HEK293 (cell line): ENCODE results near the gene PRKG1.

Experiments
- RBAK ChIP-seq: fragments of 450-650 bp; formaldehyde crosslinking; IDR thresholded peaks from 2 replicates; pipeline ENCODE4 v1.5.1; 2016; ENCODE audit warnings: missing biosample characterization, missing genetic modification characterization
- ZNF223 ChIP-seq: fragments of 450-650 bp; formaldehyde crosslinking; IDR thresholded peaks from 2 replicates; pipeline ENCODE4 v1.5.1; 2016; ENCODE audit warnings: missing biosample characterization, missing genetic modification characterization
- ZNF830 ChIP-seq: fragments of 450-650 bp; IDR thresholded peaks from 2 replicates; pipeline ENCODE4 v1.5.0; 2018; ENCODE audit warnings: missing biosample characterization, missing genetic modification characterization, low read depth, mild to moderate bottlenecking, moderate library complexity

DNA sequence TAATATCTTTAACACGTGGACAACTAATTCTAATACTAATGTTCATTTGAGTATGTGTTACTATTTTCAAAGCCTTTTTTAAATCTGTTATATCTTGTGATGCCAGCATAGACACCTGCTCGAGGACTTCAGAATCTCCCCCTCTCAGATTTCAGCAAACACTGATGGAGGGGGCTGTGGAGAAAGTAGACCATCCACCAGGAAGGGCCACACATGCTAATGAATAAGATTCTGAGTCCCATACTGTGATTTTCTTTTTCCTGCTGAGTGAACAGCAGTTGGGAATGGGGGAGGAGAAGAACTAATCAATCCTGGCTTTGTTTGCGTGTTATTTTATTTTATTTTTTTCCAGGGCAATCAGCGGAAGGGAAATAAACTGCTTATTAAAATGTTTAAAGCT is 783.0 kb downstream of the PRKG1 start:
- TF ChIP-seq ZNF223 (no peak), RBAK (tag by site-specific recombination) (no peak), ZNF830 (tag by site-specific recombination) (no peak)
